ENCODE measurements around the gene LPXN.

Gene LPXN

GRCh38 chr11:58567889-58568512 is 7.7 kb downstream of the LPXN start:
- no peaks in the 10 kb centered on the region for H3K27me3 ChIP-seq
- TF ChIP-seq Cebpa-rat (IDR thresholded peaks at IDR 0.05), result no peak
- H3K9me3 ChIP-seq, result no peaks in the 10 kb centered on the region
- no peak overlapping the region for H3K4me2 ChIP-seq
- H3K4me1 ChIP-seq, result peaks cover 4% of the 10 kb centered on the region
- H3K27ac ChIP-seq, result no peak overlapping the region
- H3K4me3 ChIP-seq, result no peak overlapping the region
- no peaks in the 10 kb centered on the region for H4K20me1 ChIP-seq
- no peak overlapping the region for H3K9ac ChIP-seq
- H3K36me3 ChIP-seq, result peaks cover 4% of the 10 kb centered on the region; the same call in 1 of the 2 replicates

GRCh38 chr11:58564231-58564630 is 11.4 kb downstream of the LPXN start:
- Histone ChIP-seq H4K20me1 (no peaks in the 10 kb centered on the region), H3K4me1 (no peaks in the 10 kb centered on the region), H3K27ac (no peak overlapping the region), H3K4me3 (no peak overlapping the region), H3K4me2 (no peak overlapping the region), H3K36me3 (no peaks in the 10 kb centered on the region; the same call in 1 of the 2 replicates), H3K27me3 (no peaks in the 10 kb centered on the region), H3K9ac (no peak overlapping the region), H3K9me3 (no peaks in the 10 kb centered on the region)
- no peak for TF ChIP-seq Cebpa-rat (IDR thresholded peaks at IDR 0.05)

- H4K20me1 ChIP-seq, result no peaks in the 10 kb centered on the region
Observed at GRCh38 chr11:58562375-58562800, 13.3 kb downstream of the LPXN start.

GRCh38 chr11:58561394-58562098 is 14.1 kb downstream of the LPXN start:
- H3K36me3 ChIP-seq, result no peaks in the 10 kb centered on the region; the same call in 1 of the 2 replicates
- no peak overlapping the region for H3K4me2 ChIP-seq
- no peaks in the 10 kb centered on the region for H3K9me3 ChIP-seq
- H3K27ac ChIP-seq, result no peak overlapping the region
- no peaks in the 10 kb centered on the region for H3K27me3 ChIP-seq
- H3K9ac ChIP-seq, result no peak overlapping the region
- H4K20me1 ChIP-seq, result no peaks in the 10 kb centered on the region
- H3K4me3 ChIP-seq, result no peak overlapping the region
- TF ChIP-seq Cebpa-rat (IDR thresholded peaks at IDR 0.05), result no peak
- H3K4me1 ChIP-seq, result no peaks in the 10 kb centered on the region

More at GRCh38 chr11:58562375-58562800, 13.3 kb downstream of the LPXN start:
- H3K9me3 ChIP-seq, result no peaks in the 10 kb centered on the region
- H3K4me1 ChIP-seq, result no peaks in the 10 kb centered on the region
- no peak overlapping the region for H3K4me3 ChIP-seq
- H3K9ac ChIP-seq, result no peak overlapping the region
- no peak overlapping the region for H3K4me2 ChIP-seq
- no peaks in the 10 kb centered on the region; the same call in 1 of the 2 replicates for H3K36me3 ChIP-seq
- no peak for TF ChIP-seq Cebpa-rat (IDR thresholded peaks at IDR 0.05)
- no peaks in the 10 kb centered on the region for H3K27me3 ChIP-seq
- no peak overlapping the region for H3K27ac ChIP-seq

- TF ChIP-seq Cebpa-rat (IDR thresholded peaks at IDR 0.05), result no peak
- no peaks in the 10 kb centered on the region for H3K27me3 ChIP-seq
- H3K9ac ChIP-seq, result no peak overlapping the region
- no peaks in the 10 kb centered on the region for H3K4me1 ChIP-seq
- H3K27ac ChIP-seq, result no peak overlapping the region
- no peaks in the 10 kb centered on the region for H4K20me1 ChIP-seq
- no peak overlapping the region for H3K4me3 ChIP-seq
- no peak overlapping the region for H3K4me2 ChIP-seq
- no peaks in the 10 kb centered on the region; the same call in 1 of the 2 replicates for H3K36me3 ChIP-seq
- H3K9me3 ChIP-seq, result no peaks in the 10 kb centered on the region
Observed at GRCh38 chr11:58560842-58561241, 14.8 kb downstream of the LPXN start.

- H3K9me3 ChIP-seq, result no peaks in the 10 kb centered on the region
Observed at GRCh38 chr11:58549644-58550043, 26.0 kb downstream of the LPXN start.

GRCh38 chr11:58546841-58547240 is 28.8 kb downstream of the LPXN start:
- Histone ChIP-seq H3K9ac (no peak overlapping the region), H3K27me3 (no peaks in the 10 kb centered on the region), H4K20me1 (no peaks in the 10 kb centered on the region), H3K27ac (no peak overlapping the region), H3K36me3 (peaks cover 29% of the 10 kb centered on the region), H3K4me1 (peaks cover 7% of the 10 kb centered on the region; the same call in 1 of the 2 replicates), H3K4me3 (no peak overlapping the region), H3K9me3 (no peaks in the 10 kb centered on the region), H3K4me2 (no peak overlapping the region)
- TF ChIP-seq Cebpa-rat (IDR thresholded peaks at IDR 0.05), result no peak

More at GRCh38 chr11:58549644-58550043, 26.0 kb downstream of the LPXN start:
- Histone ChIP-seq H3K9ac (no peak overlapping the region), H3K4me2 (no peak overlapping the region), H3K4me1 (peaks cover 8% of the 10 kb centered on the region; the same call in 1 of the 2 replicates), H3K27me3 (no peaks in the 10 kb centered on the region), H3K36me3 (peaks cover 55% of the 10 kb centered on the region), H4K20me1 (no peaks in the 10 kb centered on the region), H3K4me3 (no peak overlapping the region), H3K27ac (no peak overlapping the region)
- TF ChIP-seq Cebpa-rat (IDR thresholded peaks at IDR 0.05), result no peak

DNA sequence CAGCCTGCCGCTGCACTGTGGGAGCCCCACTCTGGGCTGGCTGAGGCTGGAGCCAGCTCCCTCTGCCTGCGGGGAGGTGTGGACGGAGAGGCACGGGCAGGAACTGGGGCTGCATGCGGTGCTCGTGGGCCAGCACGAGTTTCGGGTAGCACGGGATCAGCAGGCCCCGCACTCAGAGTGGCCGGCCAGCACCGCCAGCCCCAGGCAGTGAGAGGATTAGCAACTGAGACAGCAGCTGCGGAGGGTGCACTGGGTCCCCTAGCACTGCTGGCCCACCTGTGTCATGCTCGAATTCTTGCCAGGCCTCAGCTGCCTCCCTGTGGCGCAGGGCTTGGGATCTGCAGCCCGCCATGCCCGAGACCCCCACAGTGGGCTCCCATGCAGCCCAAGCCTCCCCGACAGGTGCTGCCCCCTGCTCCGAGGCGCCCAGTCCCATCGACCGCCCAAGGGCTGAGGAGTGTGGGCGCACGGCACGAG is 43.8 kb downstream of the LPXN start:
- Histone ChIP-seq H3K9ac (no peak overlapping the region), H4K20me1 (no peaks in the 10 kb centered on the region), H3K4me2 (no peak overlapping the region), H3K36me3 (peaks cover 35% of the 10 kb centered on the region; the same call in 1 of the 2 replicates), H3K4me3 (no peak overlapping the region), H3K27me3 (no peaks in the 10 kb centered on the region), H3K27ac (no peak overlapping the region), H3K9me3 (0 out of 2 replicates have a peak, but pooled peaks cover 12% of the 10 kb centered on the region), H3K4me1 (peaks cover 2% of the 10 kb centered on the region)
- no peak for TF ChIP-seq Cebpa-rat (IDR thresholded peaks at IDR 0.05)

DNA sequence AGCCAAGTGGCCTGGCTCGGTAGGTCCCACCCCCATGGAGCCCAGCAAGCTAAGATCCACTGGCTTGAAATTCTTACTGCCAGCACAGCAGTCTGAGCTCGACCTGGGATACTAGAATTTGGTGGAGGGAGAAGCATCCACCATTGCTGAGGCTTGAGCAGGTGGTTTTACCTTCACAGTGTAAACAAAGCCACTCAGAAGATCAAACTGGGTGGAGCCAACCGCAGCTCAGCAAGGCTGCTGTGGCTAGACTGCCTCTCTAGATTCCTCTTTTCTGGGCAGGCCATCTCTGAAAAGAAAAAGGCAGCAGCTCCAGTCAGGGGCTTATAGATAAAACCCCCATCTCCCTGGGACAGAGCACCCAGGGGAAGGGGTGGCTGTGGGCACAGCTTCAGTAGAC is 45.4 kb downstream of the LPXN start:
- Histone ChIP-seq H3K4me1 (peaks cover 19% of the 10 kb centered on the region), H3K27ac (no peak overlapping the region), H3K36me3 (peaks cover 35% of the 10 kb centered on the region; the same call in 1 of the 2 replicates), H3K27me3 (no peaks in the 10 kb centered on the region), H4K20me1 (no peaks in the 10 kb centered on the region), H3K4me3 (no peak overlapping the region), H3K9me3 (0 out of 2 replicates have a peak, but pooled peaks cover 12% of the 10 kb centered on the region), H3K9ac (no peak overlapping the region), H3K4me2 (no peak overlapping the region)
- no peak for TF ChIP-seq Cebpa-rat (IDR thresholded peaks at IDR 0.05)

DNA sequence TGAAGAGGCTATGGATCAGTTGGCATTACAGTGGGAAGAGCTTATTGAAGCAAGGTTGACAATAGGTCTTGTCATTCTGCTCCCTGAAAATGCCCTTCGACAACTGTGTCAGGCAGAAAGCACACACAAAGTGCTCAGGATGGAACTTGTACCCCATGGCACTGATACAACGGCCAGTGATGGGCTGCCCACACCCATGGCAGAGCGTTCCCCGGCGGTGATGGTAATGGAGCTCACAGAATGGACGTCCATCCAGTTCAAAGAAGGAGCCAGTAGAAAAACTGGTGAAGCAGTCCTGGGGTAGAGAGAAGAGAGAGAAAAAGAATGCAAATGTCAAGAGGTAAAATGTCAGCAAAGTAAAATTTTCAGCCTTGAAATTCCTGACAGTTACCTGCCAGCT is 48.2 kb downstream of the LPXN start:
- Histone ChIP-seq H4K20me1 (no peaks in the 10 kb centered on the region), H3K36me3 (peaks cover 26% of the 10 kb centered on the region; the same call in 1 of the 2 replicates), H3K4me3 (no peak overlapping the region), H3K4me1 (peaks cover 35% of the 10 kb centered on the region), H3K27ac (no peak overlapping the region), H3K4me2 (no peak overlapping the region), H3K9me3 (0 out of 2 replicates have a peak, but pooled peaks cover 8% of the 10 kb centered on the region), H3K9ac (no peak overlapping the region), H3K27me3 (no peaks in the 10 kb centered on the region)
- no peak for TF ChIP-seq Cebpa-rat (IDR thresholded peaks at IDR 0.05)
